Mesendoderm (in vitro differentiated cells): ENCODE data around the gene SURF6.
"Not testable (repeated sequence)": the region's sequence is repeated elsewhere in the genome, so short reads cannot be mapped to it uniquely, and the experiment has no call there.

Source experiments
- DNase-seq: peaks from one replicate; pipeline ENCODE4 v3.0.0; 2013
- H2AK5ac ChIP-seq: 2 replicates; pipeline ENCODE4 v1.6.1; 2013; ENCODE audit warnings: low read length, inconsistent platforms
- H2BK120ac ChIP-seq: 2 replicates; pipeline ENCODE4 v1.6.1; 2013; ENCODE audit warnings: low read depth, mild to moderate bottlenecking, low read length, moderate library complexity, mixed read lengths
- H2BK15ac ChIP-seq: replicated peaks from 2 replicates; pipeline ENCODE4 v1.6.1; 2013; ENCODE audit warnings: low read depth, mild to moderate bottlenecking, moderate library complexity
- H2BK5ac ChIP-seq: 2 replicates; pipeline ENCODE4 v1.6.1; 2013; ENCODE audit warnings: low read length, inconsistent platforms
- H3K18ac ChIP-seq: 2 replicates; pipeline ENCODE4 v1.6.1; 2013; ENCODE audit warnings: mild to moderate bottlenecking, low read length, mixed read lengths
- H3K23ac ChIP-seq: one replicate; pipeline ENCODE4 v1.6.1; 2013; ENCODE audit warnings: low read length
- H3K27ac ChIP-seq: 2 replicates; pipeline ENCODE4 v1.5.1; 2013; ENCODE audit warnings: low read depth, mild to moderate bottlenecking, inconsistent platforms, low read length, moderate library complexity
- H3K27me3 ChIP-seq: 2 replicates; pipeline ENCODE4 v1.6.1; 2013; ENCODE audit warnings: low read length, control low read depth, mild to moderate bottlenecking, inconsistent platforms; ENCODE audit not compliant: insufficient read depth, poor library complexity
- H3K36me3 ChIP-seq: 2 replicates; pipeline ENCODE4 v1.6.1; 2013; ENCODE audit warnings: low read length, inconsistent platforms; ENCODE audit not compliant: control insufficient read depth, insufficient read depth
- H3K4ac ChIP-seq: one replicate; pipeline ENCODE4 v1.6.1; 2013; ENCODE audit warnings: low read depth, mild to moderate bottlenecking, low read length, moderate library complexity
- H3K4me1 ChIP-seq: 2 replicates; pipeline ENCODE4 v1.6.1; 2013; ENCODE audit warnings: low read depth, low read length, inconsistent platforms; ENCODE audit not compliant: control insufficient read depth
- H3K4me2 ChIP-seq: 2 replicates; pipeline ENCODE4 v1.6.1; 2013; ENCODE audit warnings: low read length
- H3K4me3 ChIP-seq: 2 replicates; pipeline ENCODE4 v1.5.1; 2013; ENCODE audit warnings: mild to moderate bottlenecking, low read length
- H3K56ac ChIP-seq: one replicate; pipeline ENCODE4 v1.6.1; 2013; ENCODE audit warnings: low read length
- H3K79me1 ChIP-seq: 2 replicates; pipeline ENCODE4 v1.6.1; 2013; ENCODE audit warnings: low read length, inconsistent platforms
- H3K79me2 ChIP-seq: 2 replicates; pipeline ENCODE4 v1.6.1; 2013; ENCODE audit warnings: mild to moderate bottlenecking, low read length; ENCODE audit not compliant: control insufficient read depth, insufficient read depth
- H3K9ac ChIP-seq: 2 replicates; pipeline ENCODE4 v1.6.1; 2013; ENCODE audit warnings: low read length, inconsistent platforms
- H4K5ac ChIP-seq: one replicate; pipeline ENCODE4 v1.6.1; 2013; ENCODE audit warnings: low read length
- H4K8ac ChIP-seq: one replicate; pipeline ENCODE4 v1.6.1; 2013; ENCODE audit warnings: low read depth, mild to moderate bottlenecking, control low read depth, low read length, moderate library complexity
- whole genome bisulfite sequencing: extraction: QIAGEN DNeasy Blood & Tissue Kit; methylation state at CpG from one replicate; pipeline ENCODE4 v1.1.7; 2013; ENCODE audit warnings: low lambda C conversion rate, missing lambda C conversion rate; ENCODE audit not compliant: insufficient coverage; ENCODE audit errors: extremely low coverage; 5-methylcytosine and 5-hydroxymethylcytosine counted together

The SURF6 gene

DNA sequence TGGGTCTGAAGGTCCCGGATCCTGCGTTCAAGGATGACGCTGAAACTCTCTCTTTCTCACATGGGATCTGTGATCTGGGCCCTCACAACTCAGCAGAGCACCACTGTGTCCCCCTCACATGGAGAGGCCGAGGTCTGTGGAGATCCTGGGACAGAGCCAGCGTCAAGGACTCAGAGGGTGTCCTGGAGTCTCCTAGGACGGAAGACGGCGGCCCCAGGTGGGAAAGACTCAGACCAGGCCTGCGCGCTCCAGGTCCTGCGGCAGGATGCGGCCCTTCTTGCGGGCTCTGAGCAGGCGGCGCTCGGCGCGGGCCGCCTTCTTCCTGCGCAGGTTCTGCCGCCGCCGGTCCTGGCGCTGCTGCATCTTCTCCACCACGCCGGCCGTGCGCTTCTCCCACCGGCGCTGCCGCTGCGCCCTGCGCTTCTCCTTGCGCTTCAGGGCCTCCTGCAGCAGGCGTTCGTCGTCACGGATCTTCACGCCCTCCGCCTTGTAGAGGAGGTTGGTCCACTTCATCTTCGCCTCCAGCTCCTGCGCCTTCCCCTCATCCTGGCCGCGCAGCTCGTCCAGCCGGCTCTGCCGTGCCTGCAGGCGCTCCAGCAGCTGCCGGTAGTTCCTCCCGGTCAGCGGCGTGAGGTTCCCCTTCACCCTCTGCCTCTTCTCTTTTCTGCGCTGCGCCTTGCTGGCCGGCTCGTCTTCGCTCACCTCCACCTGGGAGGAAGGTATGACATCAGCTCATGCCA, 4.2 kb downstream of the SURF6 start:
- no peak overlapping the region for H3K4me2 ChIP-seq
- no peak overlapping the region for H3K23ac ChIP-seq
- peaks cover 5% of the 10 kb centered on the region for H3K4me1 ChIP-seq
- H3K79me2 ChIP-seq: peaks cover 14% of the 10 kb centered on the region
- H2BK15ac ChIP-seq: no peak overlapping the region
- H3K79me1 ChIP-seq: peaks cover 10% of the 10 kb centered on the region
- H3K27me3 ChIP-seq: no peaks in the 10 kb centered on the region
- H2BK5ac ChIP-seq: no peak overlapping the region
- no peak for DNase-seq
- H3K56ac ChIP-seq: no peak overlapping the region
- no peak overlapping the region for H2AK5ac ChIP-seq
- no peak overlapping the region for H3K9ac ChIP-seq
- H4K5ac ChIP-seq: no peak overlapping the region
- no peak overlapping the region for H3K18ac ChIP-seq
- no CpG with 5 or more reads among the region's 57 CpGs for WGBS
- no peak overlapping the region for H3K4me3 ChIP-seq
- peaks cover 9% of the 10 kb centered on the region for H3K36me3 ChIP-seq
- H3K4ac ChIP-seq: no peak overlapping the region
- no peak overlapping the region for H4K8ac ChIP-seq
- no peak overlapping the region for H2BK120ac ChIP-seq
- H3K27ac ChIP-seq: no peak overlapping the region

DNA sequence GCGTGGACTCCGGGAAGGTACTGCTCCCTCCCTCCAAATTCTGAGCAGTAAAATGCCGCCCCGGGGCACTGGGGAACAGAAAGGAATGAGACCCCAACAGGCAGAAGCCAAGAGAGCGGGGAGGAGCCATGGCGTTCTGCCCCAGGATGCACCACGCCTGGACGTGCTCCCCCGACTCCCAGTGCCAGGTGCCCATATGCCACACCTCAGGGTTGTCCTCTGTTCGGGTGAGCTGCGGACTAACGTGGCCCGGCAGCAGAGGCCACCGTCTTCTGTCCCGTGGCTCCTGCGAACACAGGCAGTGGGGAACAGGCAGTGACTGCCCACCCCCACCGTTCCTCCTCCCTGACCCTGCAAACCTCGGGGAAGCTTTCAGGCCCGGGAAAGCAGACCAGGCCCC, 4.8 kb downstream of the SURF6 start:
- no peak overlapping the region for H2BK15ac ChIP-seq
- no peak overlapping the region for H3K9ac ChIP-seq
- H3K79me1 ChIP-seq: peaks cover 10% of the 10 kb centered on the region
- no peak overlapping the region for H3K27ac ChIP-seq
- H4K5ac ChIP-seq: no peak overlapping the region
- peaks cover 14% of the 10 kb centered on the region for H3K79me2 ChIP-seq
- no CpG with 5 or more reads among the region's 19 CpGs for WGBS
- H2BK120ac ChIP-seq: no peak overlapping the region
- H3K4ac ChIP-seq: no peak overlapping the region
- H3K27me3 ChIP-seq: no peaks in the 10 kb centered on the region
- no peak overlapping the region for H3K4me2 ChIP-seq
- no peak overlapping the region for H3K4me3 ChIP-seq
- peaks cover 5% of the 10 kb centered on the region for H3K4me1 ChIP-seq
- no peak overlapping the region for H2BK5ac ChIP-seq
- no peak overlapping the region for H3K23ac ChIP-seq
- H3K56ac ChIP-seq: no peak overlapping the region
- H3K36me3 ChIP-seq: peaks cover 9% of the 10 kb centered on the region
- H4K8ac ChIP-seq: no peak overlapping the region
- no peak overlapping the region for H3K18ac ChIP-seq
- no peak overlapping the region for H2AK5ac ChIP-seq
- DNase-seq: no peak

GRCh38 chr9:133329306-133330156, 6.5 kb downstream of the SURF6 start:
- not testable (repeated sequence) for H2BK5ac ChIP-seq, H3K18ac ChIP-seq, H3K9ac ChIP-seq, H3K4me2 ChIP-seq, H3K36me3 ChIP-seq, H3K79me1 ChIP-seq, H3K27me3 ChIP-seq, H3K4me1 ChIP-seq, H3K4ac ChIP-seq, H2BK15ac ChIP-seq, H2BK120ac ChIP-seq, H3K4me3 ChIP-seq, H4K5ac ChIP-seq, H3K79me2 ChIP-seq, H2AK5ac ChIP-seq, H4K8ac ChIP-seq, H3K56ac ChIP-seq, H3K27ac ChIP-seq, H3K23ac ChIP-seq
- no CpG with 5 or more reads among the region's 21 CpGs for WGBS
- peak; percentile 53 for DNase-seq

DNA sequence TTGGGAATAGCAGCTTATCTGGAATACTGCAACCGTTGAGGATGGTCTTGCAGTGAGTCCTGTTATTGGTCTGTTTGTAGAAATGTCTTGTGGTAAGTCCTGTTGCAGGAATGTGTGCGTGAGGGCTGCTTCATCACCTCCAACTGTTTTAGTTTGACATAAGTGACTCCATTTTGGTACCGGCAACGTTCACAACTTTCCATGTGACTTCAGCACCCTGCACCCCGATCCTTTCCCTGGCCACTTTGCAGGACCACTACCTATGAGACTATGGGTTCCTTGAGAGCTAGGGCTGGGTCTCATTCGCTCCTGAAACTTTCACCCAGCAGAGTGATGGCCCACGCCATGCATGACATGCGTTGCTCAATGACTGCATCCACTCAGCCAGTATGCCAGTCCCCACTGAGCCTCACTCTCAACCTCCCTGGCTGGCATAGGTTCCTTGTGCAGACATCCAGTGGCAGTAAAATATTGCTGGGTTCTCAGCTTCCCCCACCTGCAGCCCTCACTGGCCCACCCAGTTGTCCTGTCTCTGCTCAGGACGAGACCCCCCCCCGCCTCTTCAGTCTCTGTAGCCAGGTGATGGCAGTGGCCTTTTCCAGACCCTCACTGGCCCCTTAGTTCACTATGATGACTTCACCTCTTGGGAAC, 8.0 kb downstream of the SURF6 start:
- H2BK15ac ChIP-seq: no peak overlapping the region

GRCh38 chr9:133327021-133327420, 9.0 kb downstream of the SURF6 start:
- not testable (repeated sequence) for H3K4ac ChIP-seq, H3K18ac ChIP-seq, H3K4me3 ChIP-seq, H2BK120ac ChIP-seq, H3K79me1 ChIP-seq, H3K56ac ChIP-seq, DNase-seq, H2BK5ac ChIP-seq, H3K23ac ChIP-seq, H4K8ac ChIP-seq, H3K4me1 ChIP-seq, H3K79me2 ChIP-seq, H2AK5ac ChIP-seq, H3K9ac ChIP-seq, H3K27me3 ChIP-seq, H3K36me3 ChIP-seq, H4K5ac ChIP-seq, H3K4me2 ChIP-seq, H2BK15ac ChIP-seq, H3K27ac ChIP-seq
- no CpG with 5 or more reads among the region's 6 CpGs for WGBS

More for the DNA sequence above, 8.0 kb downstream of the SURF6 start:
- H3K4ac ChIP-seq: no peak overlapping the region
- no peaks in the 10 kb centered on the region for H3K27me3 ChIP-seq
- no peak overlapping the region for H3K18ac ChIP-seq
- H3K79me1 ChIP-seq: no peaks in the 10 kb centered on the region
- H3K4me1 ChIP-seq: no peaks in the 10 kb centered on the region
- no peak overlapping the region for H3K23ac ChIP-seq
- no peak overlapping the region for H2BK5ac ChIP-seq
- H3K4me2 ChIP-seq: no peak overlapping the region
- H3K27ac ChIP-seq: no peak overlapping the region
- WGBS: no CpG with 5 or more reads among the region's 10 CpGs
- no peak overlapping the region for H2BK120ac ChIP-seq
- H3K79me2 ChIP-seq: no peaks in the 10 kb centered on the region
- no peak overlapping the region for H2AK5ac ChIP-seq
- no peak overlapping the region for H3K4me3 ChIP-seq
- no peak overlapping the region for H4K8ac ChIP-seq
- H3K56ac ChIP-seq: no peak overlapping the region
- peaks cover 2% of the 10 kb centered on the region for H3K36me3 ChIP-seq
- DNase-seq: no peak
- no peak overlapping the region for H4K5ac ChIP-seq
- H3K9ac ChIP-seq: no peak overlapping the region
